Activated naive CD4-positive, alpha-beta T cell treated with anti-CD3 and anti-CD28 coated beads for 36 hours (primary cell): ENCODE measurements around the gene ZDHHC15. TPM values are rescaled to one million over a fixed set of nuclear protein-coding genes. Genes with fewer than 3 reads are reported as not detected.
"Not testable (repeated sequence)": the region's sequence is repeated elsewhere in the genome, so short reads cannot be mapped to it uniquely, and the experiment has no call there.

ENCODE experiments used
- CTCF ChIA-PET: fragments of 350-600 bp; sonication (Branson Sonifier 250); formaldehyde crosslinking; loops from one replicate; lab custom pipeline; 2021; ENCODE audit warnings: antibody characterized with exemption; lab: Charles Lee
- DNase-seq: peaks from one replicate; pipeline ENCODE4 v3.0.0-alpha.2; 2020
- H3K27ac Mint-ChIP-seq: one replicate; pipeline ENCODE4 v1.8.0; 2021; ENCODE audit warnings: mild to moderate bottlenecking, mixed read lengths
- H3K27me3 Mint-ChIP-seq: one replicate; pipeline ENCODE4 v1.8.0; 2021; ENCODE audit warnings: low read depth, mixed read lengths
- H3K36me3 Mint-ChIP-seq: one replicate; pipeline ENCODE4 v1.8.0; 2021; ENCODE audit warnings: low read depth, mixed read lengths
- H3K4me1 Mint-ChIP-seq: one replicate; pipeline ENCODE4 v1.8.0; 2021; ENCODE audit warnings: low read depth, mixed read lengths
- H3K4me3 Mint-ChIP-seq: one replicate; pipeline ENCODE4 v1.8.0; 2021; ENCODE audit warnings: mild to moderate bottlenecking, moderate library complexity, mixed read lengths
- H3K9me3 Mint-ChIP-seq: one replicate; pipeline ENCODE4 v1.8.0; 2021; ENCODE audit warnings: mixed read lengths
- intact Hi-C: fragments of 100-400 bp; cut with micrococcal nuclease; formaldehyde crosslinking; loops from one replicate; pipeline ENCODE4 v1.15.1; 2023
- total RNA-seq, 2 experiments: library from RNA; stranded (reverse); gene quantifications; one replicate each; pipeline ENCODE4 v1.2.3, GENCODE V29; 2021

Gene ZDHHC15
- total RNA-seq, 2 experiments from 2014 or later = 0.17 to 0.21 TPM

DNA sequence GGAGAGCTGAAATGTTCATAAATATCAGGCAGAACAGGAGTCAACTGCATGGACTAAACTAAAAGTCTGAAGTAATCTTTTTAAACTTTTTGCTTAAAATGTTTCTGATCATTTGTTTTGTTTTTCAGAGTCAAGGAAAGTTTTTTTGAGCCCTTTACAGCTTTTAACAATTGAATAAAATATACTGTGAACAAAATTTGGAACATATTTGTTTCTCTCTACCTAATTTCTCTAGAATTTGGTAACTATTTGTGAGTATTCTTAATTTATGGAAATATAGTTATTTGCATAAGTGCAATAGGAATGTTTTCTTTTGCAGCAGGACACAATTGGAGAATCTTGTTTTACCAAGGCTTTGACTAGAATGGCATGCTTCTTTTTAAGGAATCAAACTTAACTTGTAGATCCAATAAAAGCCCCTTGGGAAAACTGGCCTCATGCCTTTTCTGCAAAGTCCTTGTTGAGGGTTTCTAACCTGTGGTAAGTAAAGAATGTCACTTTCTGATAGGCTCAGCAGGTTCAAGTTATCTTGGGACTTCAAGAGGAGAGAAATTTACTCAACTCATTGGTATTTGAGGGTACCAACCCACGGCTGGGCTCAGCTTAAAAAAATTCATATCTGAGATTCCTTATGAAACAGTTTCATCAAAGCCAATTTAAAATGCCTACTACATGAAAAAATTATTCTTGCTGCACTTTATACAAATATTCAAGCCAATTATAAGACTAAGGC lies 157.4 kb downstream of the ZDHHC15 start:
- intact Hi-C loops = no loop called here
- Mint-ChIP-seq H3K27me3 (no peaks in the 10 kb centered on the region), H3K9me3 (peaks cover 4% of the 10 kb centered on the region), H3K27ac (no peak overlapping the region), H3K4me3 (no peak overlapping the region), H3K4me1 (no peaks in the 10 kb centered on the region), H3K36me3 (peaks cover 2% of the 10 kb centered on the region)
- no peak for DNase-seq
- CTCF ChIA-PET = no interaction called here

DNA sequence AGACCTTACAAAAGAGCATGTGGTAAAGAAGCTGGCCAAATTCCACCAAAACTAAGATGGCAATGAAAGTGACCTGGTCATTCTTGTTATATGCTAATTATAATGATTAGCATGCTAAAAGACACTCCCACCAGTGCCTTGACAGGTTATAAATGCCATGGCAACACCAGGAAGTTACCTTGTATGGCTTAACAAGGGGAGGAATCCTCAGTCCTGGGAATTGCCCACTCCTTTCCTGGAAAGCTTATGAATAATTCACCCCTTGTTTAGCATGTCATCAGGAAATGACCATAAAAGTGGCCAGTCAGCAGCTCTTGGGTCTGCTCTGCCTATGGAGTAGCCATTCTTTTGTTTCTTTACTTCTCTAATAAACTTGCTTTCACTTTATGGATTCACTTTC lies 161.0 kb downstream of the ZDHHC15 start:
- H3K27me3 Mint-ChIP-seq = no peaks in the 10 kb centered on the region
- no peak for DNase-seq
- peaks cover 4% of the 10 kb centered on the region for H3K9me3 Mint-ChIP-seq
- no peaks in the 10 kb centered on the region for H3K4me1 Mint-ChIP-seq
- no peak overlapping the region for H3K4me3 Mint-ChIP-seq
- intact Hi-C loops = no loop called here
- H3K27ac Mint-ChIP-seq = no peak overlapping the region
- CTCF ChIA-PET = no interaction called here
- H3K36me3 Mint-ChIP-seq = peaks cover 2% of the 10 kb centered on the region

DNA sequence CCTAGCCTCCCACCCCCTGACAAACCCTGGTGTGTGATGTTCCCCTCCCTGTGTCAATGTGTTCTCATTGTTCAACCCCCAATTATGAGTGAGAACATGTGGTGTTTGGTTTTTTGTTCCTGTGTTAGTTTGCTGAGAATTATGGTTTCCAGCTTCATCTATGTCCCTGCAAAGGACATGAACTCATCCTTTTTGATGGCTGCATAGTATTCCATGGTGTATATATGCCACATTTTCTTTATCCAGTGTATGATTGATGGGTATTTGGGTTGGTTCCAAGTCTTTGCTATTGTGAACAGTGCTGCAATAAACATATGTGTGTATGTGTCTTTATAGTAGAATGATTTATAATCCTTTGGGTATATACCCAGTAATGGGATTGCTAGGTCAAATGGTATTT lies 174.2 kb downstream of the ZDHHC15 start:
- DNase-seq, H3K4me1 Mint-ChIP-seq, H3K4me3 Mint-ChIP-seq, intact Hi-C loops, CTCF ChIA-PET, H3K27me3 Mint-ChIP-seq, H3K27ac Mint-ChIP-seq: not testable (repeated sequence)
- peaks cover 16% of the 10 kb centered on the region for H3K9me3 Mint-ChIP-seq
- H3K36me3 Mint-ChIP-seq = peaks cover 19% of the 10 kb centered on the region

DNA sequence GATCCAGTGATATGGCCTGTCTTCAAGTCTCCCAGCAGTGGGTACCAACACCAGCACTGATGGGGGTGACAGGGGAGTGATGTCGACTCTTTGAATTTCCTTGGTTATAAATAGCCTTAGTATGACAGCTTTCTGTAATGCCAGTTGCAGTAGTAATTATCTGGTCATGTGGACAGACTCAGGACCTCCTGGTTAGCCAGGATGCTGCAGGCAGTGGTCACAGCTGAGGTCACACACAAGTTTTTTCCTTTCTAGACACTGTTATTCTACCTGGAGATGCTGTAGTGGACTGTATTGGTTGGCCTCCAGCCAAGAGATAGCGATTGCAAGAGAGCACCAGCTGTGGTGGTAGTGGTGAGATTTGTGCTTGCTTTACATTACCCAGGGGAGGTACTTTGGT lies 185.3 kb downstream of the ZDHHC15 start:
- H3K36me3 Mint-ChIP-seq = peaks cover 17% of the 10 kb centered on the region
- CTCF ChIA-PET = no interaction called here
- no peak for DNase-seq
- intact Hi-C loops = no loop called here
- H3K4me3 Mint-ChIP-seq = no peak overlapping the region
- peaks cover 6% of the 10 kb centered on the region for H3K9me3 Mint-ChIP-seq
- no peak overlapping the region for H3K27ac Mint-ChIP-seq
- no peaks in the 10 kb centered on the region for H3K4me1 Mint-ChIP-seq
- H3K27me3 Mint-ChIP-seq = no peaks in the 10 kb centered on the region

DNA sequence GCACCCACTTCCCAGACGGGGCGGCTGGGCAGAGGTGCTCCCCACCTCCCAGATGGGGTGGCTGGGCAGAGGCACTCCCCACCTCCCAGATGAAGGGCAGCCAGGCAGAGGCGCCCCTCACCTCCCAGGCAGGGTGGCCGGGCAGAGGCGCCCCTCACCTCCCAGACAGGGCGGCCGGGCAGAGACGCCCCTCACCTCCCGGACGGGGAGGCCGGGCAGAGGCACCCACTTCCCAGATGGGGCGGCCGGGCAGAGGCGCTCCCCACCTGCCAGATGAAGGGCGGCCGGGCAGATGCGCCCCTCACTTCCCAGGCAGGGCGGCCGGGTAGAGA lies 187.7 kb downstream of the ZDHHC15 start:
- Mint-ChIP-seq H3K9me3 (peaks cover 18% of the 10 kb centered on the region), H3K4me1 (no peaks in the 10 kb centered on the region), H3K27ac (no peak overlapping the region), H3K36me3 (peaks cover 36% of the 10 kb centered on the region), H3K27me3 (no peaks in the 10 kb centered on the region), H3K4me3 (no peak overlapping the region)
- DNase-seq = no peak
- intact Hi-C loops = no loop called here
- CTCF ChIA-PET = no interaction called here

DNA sequence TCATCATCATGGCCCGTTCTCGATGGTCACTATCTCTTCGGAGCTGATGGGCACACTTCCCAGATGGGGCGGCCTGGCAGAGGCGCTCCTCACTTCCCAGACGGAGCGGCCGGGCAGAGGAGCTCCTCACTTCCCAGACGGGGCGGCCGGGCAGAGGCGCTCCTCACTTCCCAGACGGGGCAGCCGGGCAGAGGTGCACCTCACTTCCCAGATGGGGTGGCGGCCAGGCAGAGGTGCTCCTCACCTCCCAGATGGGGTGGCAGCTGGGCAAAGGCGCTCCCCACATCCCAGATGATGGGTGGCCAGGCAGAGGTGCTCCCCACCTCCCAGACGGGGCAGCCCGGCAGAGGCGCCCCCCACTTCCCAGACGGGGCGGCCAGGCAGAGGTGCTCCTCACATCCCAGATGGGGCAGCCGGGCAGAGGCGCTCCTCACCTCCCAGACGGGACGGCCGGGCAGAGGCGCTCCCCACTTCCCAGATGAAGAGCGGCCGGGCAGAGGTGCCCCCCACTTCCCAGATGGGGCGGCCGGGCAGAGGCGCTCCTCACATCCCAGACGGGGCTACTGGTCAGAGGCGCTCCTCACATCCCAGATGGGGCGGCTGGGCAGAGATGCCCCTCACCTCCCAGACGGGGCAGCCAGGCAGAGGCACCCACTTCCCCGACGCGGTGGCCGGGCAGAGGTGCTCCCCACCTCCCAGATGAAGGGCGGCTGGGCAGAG lies 188.3 kb downstream of the ZDHHC15 start:
- H3K27ac Mint-ChIP-seq, intact Hi-C loops, DNase-seq, H3K4me3 Mint-ChIP-seq, H3K27me3 Mint-ChIP-seq, CTCF ChIA-PET, H3K4me1 Mint-ChIP-seq: not testable (repeated sequence)
- Mint-ChIP-seq H3K9me3 (peaks cover 21% of the 10 kb centered on the region), H3K36me3 (peaks cover 41% of the 10 kb centered on the region)

DNA sequence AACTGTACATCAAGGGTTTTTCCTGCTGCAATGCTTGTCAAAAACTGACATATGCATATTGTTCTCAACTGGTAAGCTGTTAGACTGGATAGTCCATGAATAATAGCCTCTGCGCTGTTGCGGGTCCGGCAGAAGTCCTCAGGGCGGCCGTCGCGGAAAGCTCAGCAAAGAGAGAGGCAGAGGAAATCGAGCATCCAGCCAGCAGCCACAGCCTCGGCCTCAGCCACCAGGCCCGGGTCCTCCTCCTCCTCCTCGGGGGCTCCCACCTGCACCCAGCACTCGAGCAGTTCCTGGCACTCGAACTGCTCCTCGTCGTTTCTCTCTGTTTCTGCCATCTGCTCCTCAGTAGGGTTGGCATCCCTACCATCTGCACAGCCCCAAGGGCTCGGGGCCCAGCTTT lies 195.2 kb downstream of the ZDHHC15 start:
- no peak overlapping the region for H3K4me3 Mint-ChIP-seq
- H3K4me1 Mint-ChIP-seq = no peaks in the 10 kb centered on the region
- CTCF ChIA-PET = no interaction called here
- H3K36me3 Mint-ChIP-seq = peaks cover 74% of the 10 kb centered on the region
- H3K27me3 Mint-ChIP-seq = no peaks in the 10 kb centered on the region
- no peak for DNase-seq
- no peak overlapping the region for H3K27ac Mint-ChIP-seq
- peaks cover 23% of the 10 kb centered on the region for H3K9me3 Mint-ChIP-seq
- intact Hi-C loops = no loop called here

Other genes starting within 250 kb of the ZDHHC15 start
- 10 to 100 TPM; 15.1 to 18.4 TPM for gene UPRT, start 249.0 kb downstream of the ZDHHC15 start, total RNA-seq